Stimulated activated naive CD8-positive, alpha-beta T cell treated with anti-CD3 and anti-CD28 coated beads, Interleukin-15, amount 100 ng/mL, for 72 hours (primary cell): ENCODE data around the gene RUNX2.

Experiments used
- ATAC-seq: fragments of 150-1000 bp; cut with Tn5 transposase; 2 replicates; pipeline ENCODE4 v1.10.0; 2021; ENCODE audit warnings: mild to moderate bottlenecking, moderate library complexity
- DNase-seq, 2 donors: peaks; one replicate each; pipeline ENCODE4 v3.0.0; 2021 to 2022
- H3K27ac Mint-ChIP-seq, 2 donors: one replicate each; pipeline ENCODE4 v1.8.0; 2022; ENCODE audit warnings: mild to moderate bottlenecking in 2 of 2, mixed read lengths in 2 of 2, moderate library complexity in 2 of 2
- H3K27me3 Mint-ChIP-seq: one replicate; pipeline ENCODE4 v1.8.0; 2022; ENCODE audit warnings: mixed read lengths
- H3K4me1 Mint-ChIP-seq: one replicate; pipeline ENCODE4 v1.8.0; 2022; ENCODE audit warnings: mild to moderate bottlenecking, mixed read lengths
- H3K4me3 Mint-ChIP-seq, 2 donors: one replicate each; pipeline ENCODE4 v1.8.0; 2022; ENCODE audit warnings: mild to moderate bottlenecking in 2 of 2, mixed read lengths in 2 of 2, moderate library complexity in 1 of 2
- H3K9me3 Mint-ChIP-seq, 2 donors: one replicate each; pipeline ENCODE4 v1.8.0; 2022; ENCODE audit warnings: mixed read lengths in 2 of 2

RUNX2 gene

GRCh38 chr6:45376310-45377042 is 48.3 kb downstream of the RUNX2 start:
- Mint-ChIP-seq H3K4me3 (peak overlapping the region; percentile 96 to 97), H3K27ac (peak overlapping the region; percentile 99 to 100), H3K4me1 (peaks cover 44% of the 10 kb centered on the region), H3K27me3 (no peaks in the 10 kb centered on the region), H3K9me3 (no peaks in the 10 kb centered on the region)
- DNase-seq (no peak), ATAC-seq (no peak)

- Mint-ChIP-seq H3K4me1 (peaks cover 38% of the 10 kb centered on the region), H3K9me3 (no peaks in the 10 kb centered on the region), H3K4me3 (peak overlapping the region; percentile 96 to 97), H3K27me3 (no peaks in the 10 kb centered on the region), H3K27ac (peak overlapping the region; percentile 99 to 100)
- ATAC-seq (peak; percentile 0), DNase-seq (no peak)
Measured at GRCh38 chr6:45377043-45377553, 49.0 kb downstream of the RUNX2 start.

- Mint-ChIP-seq H3K27ac (peak within 1 kb of the TSS; percentile 99 to 100), H3K4me3 (peak within 1 kb of the TSS; percentile 96 to 97), H3K4me1 (peaks cover 31% of the 10 kb centered on the region), H3K9me3 (no peaks in the 10 kb centered on the region), H3K27me3 (no peaks in the 10 kb centered on the region)
- peak; percentile 93 to 96 for DNase-seq
- peak; percentile 90 for ATAC-seq
Measured at GRCh38 chr6:45377554-45378333, 49.6 kb downstream of the RUNX2 start, which contains the start of gene SUPT3H. SUPT3H (minus strand) TSS chr6:45377934.

GRCh38 chr6:45378334-45378926 is 50.3 kb downstream of the RUNX2 start:
- Mint-ChIP-seq H3K4me3 (peak overlapping the region; percentile 96 to 97), H3K9me3 (no peaks in the 10 kb centered on the region), H3K4me1 (peaks cover 25% of the 10 kb centered on the region), H3K27me3 (no peaks in the 10 kb centered on the region), H3K27ac (peak overlapping the region; percentile 99 to 100)
- ATAC-seq, result peak; percentile 24
- no peak for DNase-seq

- ATAC-seq, result no peak
- DNase-seq, result no peak
- Mint-ChIP-seq H3K27me3 (no peaks in the 10 kb centered on the region), H3K9me3 (peaks cover 0 to 6% of the 10 kb centered on the region in 2 donors), H3K4me3 (no peak overlapping the region), H3K27ac (no peak overlapping the region), H3K4me1 (peaks cover 13% of the 10 kb centered on the region)
Measured at GRCh38 chr6:45382391-45382790, 54.3 kb downstream of the RUNX2 start.

- Mint-ChIP-seq H3K4me3 (no peak overlapping the region), H3K27me3 (no peaks in the 10 kb centered on the region), H3K27ac (no peak overlapping the region), H3K9me3 (peaks cover 4 to 6% of the 10 kb centered on the region in 2 donors), H3K4me1 (peaks cover 4% of the 10 kb centered on the region)
- ATAC-seq (no peak), DNase-seq (no peak)
Measured at GRCh38 chr6:45386501-45386900, 58.4 kb downstream of the RUNX2 start.

- Mint-ChIP-seq H3K27ac (no peak overlapping the region), H3K9me3 (peaks cover 6 to 8% of the 10 kb centered on the region in 2 donors), H3K4me3 (no peak overlapping the region), H3K27me3 (no peaks in the 10 kb centered on the region), H3K4me1 (peaks cover 7% of the 10 kb centered on the region)
- ATAC-seq (no peak), DNase-seq (no peak)
Measured at GRCh38 chr6:45387236-45387635, 59.1 kb downstream of the RUNX2 start.

- no peak for DNase-seq
- Mint-ChIP-seq H3K9me3 (peaks cover 6 to 15% of the 10 kb centered on the region in 2 donors), H3K27me3 (no peaks in the 10 kb centered on the region), H3K4me3 (no peak overlapping the region), H3K27ac (no peak overlapping the region), H3K4me1 (peaks cover 7% of the 10 kb centered on the region)
- no peak for ATAC-seq
Measured at GRCh38 chr6:45388328-45388727, 60.2 kb downstream of the RUNX2 start.

GRCh38 chr6:45394586-45395095 is 66.5 kb downstream of the RUNX2 start:
- Mint-ChIP-seq H3K4me1 (peaks cover 21% of the 10 kb centered on the region), H3K4me3 (no peak overlapping the region), H3K27ac (peak overlapping the region in 1 of 2 donors; percentile 59), H3K27me3 (no peaks in the 10 kb centered on the region), H3K9me3 (peaks cover 0 to 25% of the 10 kb centered on the region in 2 donors)
- DNase-seq (no peak), ATAC-seq (no peak)

GRCh38 chr6:45398075-45398813 is 70.1 kb downstream of the RUNX2 start:
- H3K9me3 Mint-ChIP-seq, result peaks cover 0 to 11% of the 10 kb centered on the region in 2 donors
- H3K27me3 Mint-ChIP-seq, result no peaks in the 10 kb centered on the region
- H3K4me3 Mint-ChIP-seq, result no peak overlapping the region
- DNase-seq, result no peak
- peaks cover 14% of the 10 kb centered on the region for H3K4me1 Mint-ChIP-seq
- H3K27ac Mint-ChIP-seq, result peak overlapping the region in 1 of 2 donors; percentile 9
- peak; percentile 53 for ATAC-seq

- no peak for DNase-seq
- Mint-ChIP-seq H3K4me3 (no peak overlapping the region), H3K27me3 (no peaks in the 10 kb centered on the region), H3K9me3 (no peaks in the 10 kb centered on the region), H3K4me1 (peaks cover 4% of the 10 kb centered on the region), H3K27ac (no peak overlapping the region)
- ATAC-seq, result no peak
Measured at GRCh38 chr6:45400021-45400420, 71.9 kb downstream of the RUNX2 start.

GRCh38 chr6:45411959-45412358 is 83.8 kb downstream of the RUNX2 start:
- no peaks in the 10 kb centered on the region for H3K9me3 Mint-ChIP-seq
- ATAC-seq (no peak), DNase-seq (no peak)
- H3K27ac Mint-ChIP-seq, result no peak overlapping the region
- H3K4me1 Mint-ChIP-seq, result peaks cover 30% of the 10 kb centered on the region
- H3K4me3 Mint-ChIP-seq, result no peak overlapping the region
- H3K27me3 Mint-ChIP-seq, result no peaks in the 10 kb centered on the region

- H3K9me3 Mint-ChIP-seq, result no peaks in the 10 kb centered on the region
- DNase-seq, result no peak
- peaks cover 36% of the 10 kb centered on the region for H3K4me1 Mint-ChIP-seq
- H3K27ac Mint-ChIP-seq, result no peak overlapping the region
- no peak for ATAC-seq
- no peak overlapping the region for H3K4me3 Mint-ChIP-seq
- no peaks in the 10 kb centered on the region for H3K27me3 Mint-ChIP-seq
Measured at GRCh38 chr6:45415315-45415714, 87.2 kb downstream of the RUNX2 start.

- H3K9me3 Mint-ChIP-seq, result no peaks in the 10 kb centered on the region
- no peak overlapping the region for H3K27ac Mint-ChIP-seq
- no peaks in the 10 kb centered on the region for H3K27me3 Mint-ChIP-seq
- no peak for ATAC-seq
- H3K4me1 Mint-ChIP-seq, result peaks cover 42% of the 10 kb centered on the region
- no peak for DNase-seq
- H3K4me3 Mint-ChIP-seq, result no peak overlapping the region
Measured at GRCh38 chr6:45415788-45416518, 87.8 kb downstream of the RUNX2 start.
